GM21390 (cell line): ENCODE data around the gene EDARADD.

ENCODE experiments used
- ATAC-seq: cut with Tn5 transposase; IDR thresholded peaks from one replicate; pipeline ENCODE4 v1.9.1; 2021; ENCODE audit not compliant: unreplicated experiment

EDARADD gene

GRCh38 chr1:236391008-236391407 is 3.1 kb upstream of the EDARADD start:
- ATAC-seq: no peak

- no peak for ATAC-seq
Measured at GRCh38 chr1:236392182-236392581, 1.9 kb upstream of the EDARADD start.

GRCh38 chr1:236394879-236395229 is 768 bp downstream of the EDARADD start:
- ATAC-seq: no peak

DNA sequence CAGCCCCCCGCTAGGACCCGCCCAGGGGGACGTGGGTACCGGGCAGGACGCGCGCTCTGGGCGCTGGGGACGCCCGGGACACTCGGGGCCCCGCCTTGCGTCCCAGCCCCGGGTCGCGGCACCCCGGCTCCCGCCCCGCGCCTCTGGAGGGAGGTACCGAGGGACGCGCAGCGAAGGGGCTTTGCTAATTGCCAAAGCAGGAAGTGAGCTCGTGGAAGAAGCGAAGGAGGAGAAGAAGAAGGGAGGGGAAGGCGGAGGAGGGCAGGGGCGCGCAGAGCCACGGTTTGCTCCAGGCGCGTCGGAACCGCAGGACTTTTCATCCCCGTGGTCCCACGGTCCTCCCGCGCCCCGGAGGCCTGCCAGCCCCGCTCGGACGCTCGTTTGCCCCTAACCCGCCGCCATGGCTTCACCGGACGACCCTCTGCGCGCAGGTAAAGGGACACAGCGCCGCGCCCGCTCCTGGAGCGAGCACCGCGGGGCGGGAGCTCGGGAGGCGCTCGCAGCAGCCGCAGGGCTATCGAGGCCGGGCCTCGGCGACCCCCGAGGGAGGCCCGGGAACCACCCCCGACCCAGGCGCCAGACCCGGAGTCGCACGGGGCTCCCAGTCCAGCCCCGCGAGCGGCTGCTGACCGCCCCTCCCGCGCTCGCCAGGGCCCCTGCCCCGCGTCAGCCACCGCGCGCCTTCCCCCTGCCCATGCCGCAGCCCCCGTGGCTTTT is 1.3 kb downstream of the EDARADD start:
- peak; percentile 81 for ATAC-seq

GRCh38 chr1:236395947-236396664 is 2.0 kb downstream of the EDARADD start:
- ATAC-seq: no peak

DNA sequence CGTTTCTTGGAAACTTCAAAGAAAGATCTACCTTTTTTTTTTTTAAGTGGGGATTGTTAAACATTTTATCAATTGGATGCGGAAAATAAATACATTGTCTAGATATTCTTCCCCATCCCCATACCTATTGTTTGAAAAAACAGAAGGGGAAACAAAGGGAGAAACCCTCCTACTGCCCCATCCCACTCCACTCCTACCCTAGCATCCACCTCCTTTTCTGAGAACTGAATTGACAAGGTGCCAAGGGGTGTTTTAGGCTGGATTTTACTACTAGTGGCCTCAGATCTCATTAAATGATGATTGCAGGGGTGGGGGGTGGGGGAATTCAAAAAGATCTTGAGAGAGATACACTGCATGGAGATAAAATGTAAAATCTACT is 2.6 kb downstream of the EDARADD start:
- no peak for ATAC-seq

DNA sequence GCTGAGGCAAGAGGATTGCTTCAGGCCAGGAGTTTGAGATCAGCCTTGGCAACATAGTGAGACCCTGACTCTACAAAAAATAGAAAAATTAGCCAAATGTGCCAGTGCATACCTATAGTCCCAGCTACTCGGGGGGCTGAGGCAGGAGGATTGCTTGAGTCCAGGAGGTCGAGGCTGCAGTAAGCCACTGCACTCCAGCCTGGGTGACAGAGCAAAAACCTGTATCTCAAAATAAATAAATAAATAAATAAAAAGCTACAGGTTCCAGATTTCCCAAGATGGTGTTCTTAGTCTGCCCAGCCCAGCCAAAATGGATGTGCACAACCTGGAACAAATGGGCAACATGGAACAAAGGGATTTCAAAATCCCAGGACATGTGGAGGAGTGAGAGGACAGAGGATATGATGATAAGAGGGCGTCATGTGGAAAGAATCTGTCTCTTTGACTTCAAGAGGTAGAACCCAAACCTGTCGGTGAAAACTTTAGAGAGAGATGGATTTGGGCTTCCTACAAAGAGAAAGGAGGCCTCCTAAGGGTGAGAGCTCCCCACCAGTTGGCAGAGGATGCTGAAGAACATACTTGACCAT is 3.2 kb downstream of the EDARADD start:
- no peak for ATAC-seq

DNA sequence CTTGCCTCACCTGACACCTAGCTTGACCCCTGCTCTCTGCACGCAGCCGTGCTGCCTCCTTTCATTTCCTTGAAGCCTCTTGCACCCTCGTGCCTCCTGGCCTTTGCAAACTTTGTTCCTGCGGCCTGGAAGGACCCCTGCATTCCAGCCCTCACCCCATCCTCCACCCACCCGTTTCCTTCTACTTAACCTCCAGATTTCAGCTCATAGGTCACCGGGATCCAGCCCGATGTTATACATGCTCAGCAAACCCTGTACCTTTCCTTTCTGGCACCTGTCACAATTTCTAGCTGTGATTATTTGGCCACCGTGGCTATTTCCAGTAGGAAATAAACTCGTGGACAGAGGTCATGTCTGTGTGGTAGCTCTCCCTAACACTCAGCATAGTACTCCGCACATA is 4.5 kb downstream of the EDARADD start:
- no peak for ATAC-seq

- no peak for ATAC-seq
Measured at GRCh38 chr1:236400061-236400603, 6.0 kb downstream of the EDARADD start.

- ATAC-seq: no peak
Measured at GRCh38 chr1:236401698-236402097, 7.6 kb downstream of the EDARADD start.

DNA sequence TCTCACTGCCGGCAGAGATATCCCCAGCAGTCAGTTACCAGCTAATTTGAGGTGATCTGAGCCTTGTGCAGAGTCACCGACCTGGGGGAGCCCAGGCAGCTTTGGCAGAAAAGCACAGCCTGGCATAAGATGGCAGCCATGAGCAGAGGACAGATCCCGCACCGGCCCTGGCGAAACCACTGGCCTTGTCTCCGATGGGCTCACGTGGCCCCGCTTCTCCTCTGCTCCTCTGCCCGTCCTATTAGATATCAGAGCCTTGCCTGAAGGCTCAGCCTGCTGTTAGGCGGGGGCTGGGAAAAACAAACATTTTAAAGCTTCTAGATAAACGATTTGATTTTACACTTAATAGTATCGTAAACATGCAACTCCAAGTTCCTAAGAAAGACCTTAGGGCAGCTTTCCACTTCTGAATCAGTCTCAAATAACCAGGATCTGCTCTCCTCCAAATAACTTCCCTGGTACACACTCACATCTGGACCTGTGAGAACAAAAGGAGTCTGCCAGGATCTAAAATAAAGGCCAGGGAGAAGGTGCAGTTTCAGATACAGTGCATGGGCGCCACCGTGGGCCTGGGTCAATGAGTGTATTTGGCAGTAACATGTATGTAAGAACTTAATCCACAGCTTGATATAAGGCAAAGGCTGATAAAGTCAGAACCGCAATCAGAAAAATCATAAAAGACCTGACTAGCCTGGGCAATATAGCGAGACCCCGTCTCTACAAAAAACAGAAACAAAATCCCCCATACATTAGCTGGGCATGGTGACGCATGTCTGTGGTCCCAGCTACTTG is 10.0 kb downstream of the EDARADD start:
- ATAC-seq: no peak

DNA sequence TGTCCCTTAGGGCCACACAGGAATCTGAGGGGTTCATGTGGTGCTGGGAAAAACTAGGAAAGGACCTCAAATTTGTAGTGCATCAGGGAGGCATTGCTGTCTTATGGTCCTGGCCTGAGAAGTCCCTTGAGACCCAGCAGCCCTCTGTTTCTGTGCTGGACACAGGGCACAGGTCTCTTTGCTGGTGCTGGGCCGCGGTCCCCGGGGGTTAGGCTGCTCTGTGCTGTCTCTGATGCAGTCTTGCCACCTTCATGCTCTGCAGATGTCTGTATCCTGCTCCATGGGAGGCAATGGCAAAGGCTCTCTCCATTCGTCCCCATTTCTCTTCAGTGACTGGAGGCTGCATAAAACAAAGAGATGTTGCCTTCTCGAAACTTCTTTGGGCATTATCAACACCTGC is 13.0 kb downstream of the EDARADD start:
- no peak for ATAC-seq

GRCh38 chr1:236413688-236414087 is 19.6 kb downstream of the EDARADD start:
- no peak for ATAC-seq

- ATAC-seq: no peak
Measured at GRCh38 chr1:236416165-236416564, 22.1 kb downstream of the EDARADD start.

GRCh38 chr1:236417336-236417735 is 23.2 kb downstream of the EDARADD start:
- ATAC-seq: no peak

- no peak for ATAC-seq
Measured at GRCh38 chr1:236419502-236419901, 25.4 kb downstream of the EDARADD start.

GRCh38 chr1:236421022-236421421 is 26.9 kb downstream of the EDARADD start:
- no peak for ATAC-seq

- ATAC-seq: no peak
Measured at GRCh38 chr1:236421850-236422516, 27.9 kb downstream of the EDARADD start.

DNA sequence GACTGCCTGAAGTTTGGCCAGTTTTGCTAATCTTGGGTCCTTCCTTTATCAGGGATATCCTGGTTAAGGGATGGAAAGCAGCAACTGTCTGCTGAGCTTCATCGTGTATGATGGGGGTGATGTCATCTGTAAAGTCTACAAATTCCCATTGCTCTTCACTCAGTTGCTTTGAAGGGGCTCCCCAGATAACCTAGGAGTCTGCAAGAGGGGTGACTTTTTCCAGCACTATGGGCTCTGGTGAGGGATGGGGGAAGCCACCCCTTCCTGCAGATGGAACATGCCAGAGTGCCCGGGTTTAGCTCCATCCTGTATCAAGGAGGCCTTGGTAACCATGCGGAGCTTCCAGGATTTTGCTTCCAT is 28.4 kb downstream of the EDARADD start:
- no peak for ATAC-seq

GRCh38 chr1:236425031-236425663 is 31.1 kb downstream of the EDARADD start:
- peak; percentile 88 for ATAC-seq
